H1 (cell line): ENCODE data around the gene IQCE. TPM values are rescaled to one million over a fixed set of nuclear protein-coding genes. Genes with fewer than 3 reads are reported as not detected.

Source experiments
- EZH2 ChIP-seq: fragments of 200-600 bp; sonication (generic); IDR thresholded peaks from 2 replicates; pipeline ENCODE4 v1.7.1; 2012; ENCODE audit warnings: low read depth, mild to moderate bottlenecking, moderate library complexity, low read length, inconsistent platforms; ENCODE audit not compliant: severe bottlenecking
- GABPA ChIP-seq: IDR thresholded peaks from 2 replicates; pipeline ENCODE4 v1.6.1; 2011; ENCODE audit warnings: mild to moderate bottlenecking, low read length, moderate library complexity, borderline replicate concordance; ENCODE audit not compliant: insufficient read depth
- HDAC2 ChIP-seq, 2 experiments: fragments of 300-600 bp in 1 of 2; sonication (generic) in 1 of 2; IDR thresholded peaks; 2 replicates each; pipeline ENCODE4 v1.6.1; 2011 to 2012; ENCODE audit warnings: low read depth in 2 of 2, low read length in 2 of 2, mild to moderate bottlenecking in 2 of 2, moderate library complexity in 2 of 2, borderline replicate concordance in 1 of 2, inconsistent platforms in 1 of 2
- SIX5 ChIP-seq: IDR thresholded peaks from 2 replicates; pipeline ENCODE4 v1.6.1; 2011; ENCODE audit warnings: mild to moderate bottlenecking, low read depth, low read length
- SP1 ChIP-seq: IDR thresholded peaks from 2 replicates; pipeline ENCODE4 v1.6.1; 2011; ENCODE audit warnings: low read depth, low read length
- SUZ12 ChIP-seq: fragments of 200-600 bp; sonication (generic); IDR thresholded peaks from 2 replicates; pipeline ENCODE4 v1.6.1; 2012; ENCODE audit warnings: mild to moderate bottlenecking, inconsistent platforms, low read length, moderate library complexity, mixed read lengths
- TEAD4 ChIP-seq: IDR thresholded peaks from 2 replicates; pipeline ENCODE4 v1.6.1; 2012; ENCODE audit warnings: low read depth, low read length, inconsistent platforms, mixed read lengths
- polyA plus RNA-seq, 7 experiments: library from polyadenylated mRNA; depleted of rRNA in 3 of 7; stranded (reverse) in 5 of 7; unstranded in 2 of 7; fragments of >200 nt in 5 of 7; fragments of 200-250 nt in 2 of 7; gene quantifications; 1 replicate in 5 of 7; 2 replicates in 1 of 7; 4 replicates in 1 of 7; pipeline versions ENCODE4 v1.2.1 to v1.2.3, GENCODE V29; 2011 to 2013; ENCODE audit warnings: missing spikeins in 2 of 7, mixed read lengths in 2 of 7
- total RNA-seq: library from RNA; stranded (reverse); fragmentation: NEBNext Ultra II Directional; extraction: Animal tissue kit (Norgen Biotek cat#: 25700); gene quantifications from 2 replicates; pipeline ENCODE4 v1.2.1, GENCODE V29; 2021
- TF ChIP-seq, protein P1 (sequence below): IDR thresholded peaks from 2 replicates; pipeline ENCODE4 v1.6.1; 2012; ENCODE audit warnings: low read length, inconsistent platforms
- TF ChIP-seq, protein P2 (sequence below): IDR thresholded peaks from 2 replicates; pipeline ENCODE4 v1.6.1; 2011; ENCODE audit warnings: low read depth, mild to moderate bottlenecking, low read length; ENCODE audit not compliant: insufficient read depth
- TF ChIP-seq, protein P3 (sequence below), 3 experiments: IDR thresholded peaks; 1 replicate in 2 of 3; 2 replicates in 1 of 3; pipeline versions ENCODE4 v1.5.1 to v1.6.1; 2011; ENCODE audit warnings: low read length in 3 of 3, mild to moderate bottlenecking in 3 of 3, inconsistent platforms in 2 of 3, low read depth in 1 of 3, moderate library complexity in 1 of 3; ENCODE audit not compliant: insufficient read depth in 1 of 3; ENCODE audit errors: control extremely low read depth in 1 of 3

Gene IQCE
- total and polyA plus RNA-seq, 2 of the 8 experiments (the other 6 are each of a cell fraction or from before 2014, with no cell fraction given), result 2.2 to 4.9 TPM

DNA sequence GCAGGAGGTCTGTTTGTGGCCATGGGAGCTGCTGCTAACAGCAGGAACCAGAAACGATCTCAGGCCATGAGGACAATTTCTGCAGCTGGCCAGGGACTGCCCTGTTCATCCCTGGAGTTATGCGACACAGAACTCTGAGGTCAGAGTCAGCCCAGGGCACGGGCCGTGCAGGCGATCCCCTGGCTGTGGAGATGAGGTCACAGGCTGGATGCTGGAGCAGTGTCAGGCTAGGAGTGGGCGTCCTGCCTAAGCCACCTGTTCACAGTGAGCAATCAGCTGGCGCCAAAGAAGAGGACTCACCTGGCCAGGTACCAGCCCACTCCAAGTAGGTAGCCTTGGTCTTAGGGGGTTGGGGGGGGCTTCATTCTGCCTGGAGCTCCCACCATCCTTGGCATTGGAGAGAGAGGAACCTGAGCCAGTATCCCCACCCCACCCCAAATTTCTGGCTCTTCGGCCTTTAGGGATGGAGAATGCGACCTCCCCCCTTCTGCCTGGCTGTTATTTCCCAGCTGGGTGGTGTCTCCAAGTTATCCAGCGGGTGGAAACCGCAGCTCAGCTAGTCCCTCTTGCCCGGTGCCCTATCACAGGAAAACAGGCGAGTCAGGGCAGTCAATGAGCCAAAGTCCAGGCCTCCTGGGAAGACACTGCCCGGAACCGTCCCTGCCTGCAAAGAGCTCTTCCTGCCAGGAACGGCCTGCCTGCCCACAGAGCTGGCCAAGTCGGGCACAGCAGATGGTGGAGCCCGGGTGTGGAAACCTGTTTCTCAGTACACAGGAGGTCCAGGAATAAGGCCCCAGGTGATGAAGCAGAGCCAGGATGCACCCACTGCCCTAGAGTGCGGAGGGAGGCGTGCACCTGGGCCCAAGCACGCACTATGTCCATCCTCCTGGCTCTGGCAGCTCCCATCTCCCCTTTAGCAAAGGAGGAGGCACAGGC, 71.2 kb downstream of the IQCE start (continued):
- TF ChIP-seq, protein P1, sequence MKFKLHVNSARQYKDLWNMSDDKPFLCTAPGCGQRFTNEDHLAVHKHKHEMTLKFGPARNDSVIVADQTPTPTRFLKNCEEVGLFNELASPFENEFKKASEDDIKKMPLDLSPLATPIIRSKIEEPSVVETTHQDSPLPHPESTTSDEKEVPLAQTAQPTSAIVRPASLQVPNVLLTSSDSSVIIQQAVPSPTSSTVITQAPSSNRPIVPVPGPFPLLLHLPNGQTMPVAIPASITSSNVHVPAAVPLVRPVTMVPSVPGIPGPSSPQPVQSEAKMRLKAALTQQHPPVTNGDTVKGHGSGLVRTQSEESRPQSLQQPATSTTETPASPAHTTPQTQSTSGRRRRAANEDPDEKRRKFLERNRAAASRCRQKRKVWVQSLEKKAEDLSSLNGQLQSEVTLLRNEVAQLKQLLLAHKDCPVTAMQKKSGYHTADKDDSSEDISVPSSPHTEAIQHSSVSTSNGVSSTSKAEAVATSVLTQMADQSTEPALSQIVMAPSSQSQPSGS, result no peak
- TF ChIP-seq SIX5 (no peak), EZH2 (no peak), SP1 (no peak), SUZ12 (no peak), HDAC2 (IDR thresholded peaks at IDR 0.05; ENCODE audit: borderline replicate concordance in 1 of 2, low read depth in 2 of 2, low read length in 2 of 2) (no peak), GABPA (no peak), TEAD4 (no peak)
- TF ChIP-seq, protein P2, sequence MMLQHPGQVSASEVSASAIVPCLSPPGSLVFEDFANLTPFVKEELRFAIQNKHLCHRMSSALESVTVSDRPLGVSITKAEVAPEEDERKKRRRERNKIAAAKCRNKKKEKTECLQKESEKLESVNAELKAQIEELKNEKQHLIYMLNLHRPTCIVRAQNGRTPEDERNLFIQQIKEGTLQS, result no peak
- TF ChIP-seq, protein P3, sequence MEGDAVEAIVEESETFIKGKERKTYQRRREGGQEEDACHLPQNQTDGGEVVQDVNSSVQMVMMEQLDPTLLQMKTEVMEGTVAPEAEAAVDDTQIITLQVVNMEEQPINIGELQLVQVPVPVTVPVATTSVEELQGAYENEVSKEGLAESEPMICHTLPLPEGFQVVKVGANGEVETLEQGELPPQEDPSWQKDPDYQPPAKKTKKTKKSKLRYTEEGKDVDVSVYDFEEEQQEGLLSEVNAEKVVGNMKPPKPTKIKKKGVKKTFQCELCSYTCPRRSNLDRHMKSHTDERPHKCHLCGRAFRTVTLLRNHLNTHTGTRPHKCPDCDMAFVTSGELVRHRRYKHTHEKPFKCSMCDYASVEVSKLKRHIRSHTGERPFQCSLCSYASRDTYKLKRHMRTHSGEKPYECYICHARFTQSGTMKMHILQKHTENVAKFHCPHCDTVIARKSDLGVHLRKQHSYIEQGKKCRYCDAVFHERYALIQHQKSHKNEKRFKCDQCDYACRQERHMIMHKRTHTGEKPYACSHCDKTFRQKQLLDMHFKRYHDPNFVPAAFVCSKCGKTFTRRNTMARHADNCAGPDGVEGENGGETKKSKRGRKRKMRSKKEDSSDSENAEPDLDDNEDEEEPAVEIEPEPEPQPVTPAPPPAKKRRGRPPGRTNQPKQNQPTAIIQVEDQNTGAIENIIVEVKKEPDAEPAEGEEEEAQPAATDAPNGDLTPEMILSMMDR (IDR thresholded peaks at IDR 0.05; ENCODE audit: control extremely low read depth in 1 of 3, insufficient read depth in 1 of 3, low read depth in 1 of 3, low read length in 3 of 3), result no peak
